H1 (cell line): ENCODE results near the gene SGCD. TPM values are rescaled to one million over a fixed set of nuclear protein-coding genes. Genes with fewer than 3 reads are reported as not detected.

Experiments used
- BCL11A ChIP-seq, 2 experiments: IDR thresholded peaks; one replicate each; pipeline ENCODE4 v1.6.1; 2011; ENCODE audit warnings: low read depth in 2 of 2, low read length in 2 of 2, mild to moderate bottlenecking in 2 of 2
- CHD2 ChIP-seq: IDR thresholded peaks from 2 replicates; pipeline ENCODE4 v1.6.1; 2012; ENCODE audit warnings: low read length, improper control_type of control experiment
- CHD7 ChIP-seq: fragments of 300-600 bp; sonication (generic); IDR thresholded peaks from 2 replicates; pipeline ENCODE4 v1.7.1; 2012; ENCODE audit warnings: low read length, moderate library complexity, mild to moderate bottlenecking, inconsistent platforms; ENCODE audit not compliant: insufficient replicate concordance
- CREB1 ChIP-seq: IDR thresholded peaks from 2 replicates; pipeline ENCODE4 v1.6.1; 2012; ENCODE audit warnings: inconsistent platforms
- RBBP5 ChIP-seq: IDR thresholded peaks from 2 replicates; pipeline ENCODE4 v1.7.1; 2012; ENCODE audit warnings: low read depth, mild to moderate bottlenecking, inconsistent platforms, low read length, moderate library complexity, borderline replicate concordance
- TAF1 ChIP-seq: IDR thresholded peaks from 2 replicates; pipeline ENCODE4 v1.6.1; 2011; ENCODE audit warnings: mild to moderate bottlenecking, low read depth, low read length
- polyA plus RNA-seq, 7 experiments: library from polyadenylated mRNA; depleted of rRNA in 3 of 7; stranded (reverse) in 5 of 7; unstranded in 2 of 7; fragments of >200 nt in 5 of 7; fragments of 200-250 nt in 2 of 7; gene quantifications; 1 replicate in 5 of 7; 2 replicates in 1 of 7; 4 replicates in 1 of 7; pipeline versions ENCODE4 v1.2.1 to v1.2.3, GENCODE V29; 2011 to 2013; ENCODE audit warnings: missing spikeins in 2 of 7, mixed read lengths in 2 of 7
- total RNA-seq: library from RNA; stranded (reverse); fragmentation: NEBNext Ultra II Directional; extraction: Animal tissue kit (Norgen Biotek cat#: 25700); gene quantifications from 2 replicates; pipeline ENCODE4 v1.2.1, GENCODE V29; 2021

SGCD gene
- total and polyA plus RNA-seq, 2 of the 8 experiments (the other 6 are each of a cell fraction or from before 2014, with no cell fraction given): 0.04 to 0.08 TPM

GRCh38 chr5:156590978-156591377 is 264.0 kb downstream of the SGCD start (continued):
- TF ChIP-seq CHD7 (no peak), RBBP5 (no peak), BCL11A (IDR thresholded peaks at IDR 0.05; ENCODE audit: low read depth in 2 of 2, low read length in 2 of 2) (no peak), CHD2 (no peak), TAF1 (no peak), CREB1 (no peak)
